HG02938 (cell line): Measurements from ENCODE around the gene CNOT4.

Source experiments
- ATAC-seq: cut with Tn5 transposase; IDR thresholded peaks from one replicate; pipeline ENCODE4 v1.9.1; 2021; ENCODE audit warnings: mild to moderate bottlenecking, moderate library complexity; ENCODE audit not compliant: unreplicated experiment

Gene CNOT4

DNA sequence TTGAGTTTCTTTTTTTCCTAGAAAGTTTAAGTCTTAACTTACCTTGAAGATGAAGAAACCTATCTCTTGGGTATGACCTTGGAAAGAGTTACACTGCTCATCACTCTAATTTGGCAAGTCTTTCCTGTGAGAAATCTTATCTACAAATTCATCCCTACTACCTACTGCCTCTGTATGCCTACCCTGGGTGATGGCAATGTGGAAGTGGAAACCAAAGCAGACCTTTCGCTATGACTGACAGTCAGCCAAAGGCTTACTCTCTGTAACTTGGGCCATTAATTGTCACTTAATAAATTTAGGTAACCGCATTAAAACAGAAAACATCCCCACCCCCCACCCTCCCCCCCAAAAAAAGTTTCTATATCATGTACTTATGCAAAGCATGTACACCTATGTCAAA is 103.9 kb downstream of the CNOT4 start:
- no peak for ATAC-seq

DNA sequence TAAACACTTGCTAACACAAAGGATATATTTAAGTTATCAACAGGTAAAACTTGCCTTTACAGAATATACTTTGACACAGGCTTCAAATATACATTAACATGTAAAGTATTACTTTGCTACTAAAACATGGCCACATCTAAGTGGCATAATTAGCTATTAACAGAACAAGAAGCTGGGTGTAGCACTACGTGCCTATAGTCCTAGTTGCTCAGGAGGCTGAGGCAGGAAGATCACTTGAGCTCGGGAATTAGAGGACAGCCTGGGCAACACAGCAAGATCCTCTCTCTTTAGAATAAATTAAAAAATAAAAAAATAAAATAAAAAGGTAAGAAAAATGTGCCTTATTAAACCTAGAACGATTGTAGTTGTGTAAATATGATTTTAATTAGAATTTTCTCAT is 106.6 kb downstream of the CNOT4 start:
- ATAC-seq: no peak

DNA sequence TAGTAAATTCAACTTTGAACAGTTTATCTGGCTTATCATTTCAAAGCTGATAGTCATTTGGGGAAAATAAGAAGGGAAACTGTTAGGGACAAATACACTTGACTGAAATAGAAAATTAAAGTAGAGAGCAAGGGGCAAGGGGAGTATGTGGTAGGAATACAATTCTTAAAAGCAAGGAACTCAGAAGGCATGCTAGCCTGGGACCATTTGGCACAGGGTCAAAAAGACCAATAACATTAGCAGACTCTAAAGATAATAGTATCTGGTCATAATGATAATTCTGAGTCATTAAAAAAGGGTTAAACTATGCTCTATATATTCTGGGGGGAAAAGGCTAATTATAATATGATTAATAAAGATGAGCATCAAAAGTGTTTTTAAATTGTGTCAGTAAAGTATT is 112.2 kb downstream of the CNOT4 start:
- no peak for ATAC-seq

DNA sequence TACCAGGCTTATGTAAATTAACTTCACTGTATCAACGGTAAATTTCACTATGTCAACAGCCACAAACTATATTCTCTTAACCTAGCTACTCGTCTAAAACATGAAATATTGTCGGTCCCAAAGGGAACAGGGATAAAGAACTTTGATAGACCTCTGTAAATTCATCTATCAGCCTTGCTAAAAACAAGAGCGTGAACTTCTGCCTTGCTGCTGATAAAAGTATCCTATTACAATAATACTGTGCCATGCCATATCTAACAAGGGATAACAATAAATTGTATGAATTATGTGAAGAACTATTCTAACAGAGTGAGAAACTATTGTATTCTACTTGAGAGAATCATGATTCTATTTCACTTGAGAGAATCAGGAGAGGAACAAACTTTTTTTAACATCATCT is 117.2 kb downstream of the CNOT4 start:
- ATAC-seq: no peak

DNA sequence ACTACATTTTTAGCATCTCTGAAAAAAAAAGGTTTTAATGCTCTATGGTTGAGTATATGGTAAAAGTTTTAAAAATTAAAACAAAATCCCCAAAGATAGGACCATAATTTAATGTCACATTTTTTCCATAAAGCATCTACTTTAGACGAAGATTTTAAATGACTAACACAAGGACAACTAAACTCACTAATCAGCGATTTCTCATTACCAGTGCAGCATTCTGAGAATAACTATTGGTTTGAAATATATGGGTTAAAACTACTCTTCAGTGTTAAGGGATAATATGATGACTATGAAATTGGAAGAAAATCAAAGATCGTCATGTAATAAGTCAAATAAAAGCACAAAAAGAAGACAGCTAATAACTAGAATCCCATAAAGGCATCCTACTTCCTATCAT is 118.4 kb downstream of the CNOT4 start:
- ATAC-seq: no peak

DNA sequence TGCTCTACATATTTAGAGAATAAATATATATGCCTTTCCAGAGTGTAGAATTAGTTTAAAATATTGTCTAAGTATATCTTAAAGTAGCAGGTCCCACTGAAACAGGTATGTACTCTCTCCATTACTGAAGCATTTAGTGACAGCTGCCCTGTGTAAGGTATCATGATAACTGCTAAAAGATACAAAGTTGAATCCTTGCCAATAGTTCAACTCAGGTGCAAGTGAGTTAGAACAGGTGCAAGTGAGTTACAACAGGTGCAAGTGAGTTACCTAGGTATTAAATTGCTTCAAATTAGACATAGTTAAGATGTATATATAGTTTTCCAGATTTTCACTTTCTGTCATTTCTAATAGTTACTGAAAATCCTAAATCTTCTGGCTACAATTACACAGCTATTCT is 119.1 kb downstream of the CNOT4 start:
- no peak for ATAC-seq

DNA sequence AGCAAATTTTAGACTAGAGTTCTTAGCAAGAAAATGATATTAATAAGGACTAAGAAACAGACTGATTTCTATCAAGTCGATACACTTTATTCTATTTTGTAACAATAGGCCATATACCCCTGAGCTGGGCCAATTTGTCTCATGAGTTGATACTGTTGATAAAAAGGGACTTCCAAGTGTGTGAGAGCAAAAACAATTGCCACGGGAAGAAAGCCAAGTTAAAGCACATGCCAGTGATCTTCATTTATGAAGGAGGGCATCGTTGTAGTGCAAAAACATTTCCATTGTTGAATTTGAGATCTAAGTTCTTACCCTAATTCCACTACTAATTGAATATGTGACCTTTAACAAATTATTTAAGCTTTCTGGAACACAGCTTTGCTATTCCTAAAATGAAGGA is 119.9 kb downstream of the CNOT4 start:
- no peak for ATAC-seq

DNA sequence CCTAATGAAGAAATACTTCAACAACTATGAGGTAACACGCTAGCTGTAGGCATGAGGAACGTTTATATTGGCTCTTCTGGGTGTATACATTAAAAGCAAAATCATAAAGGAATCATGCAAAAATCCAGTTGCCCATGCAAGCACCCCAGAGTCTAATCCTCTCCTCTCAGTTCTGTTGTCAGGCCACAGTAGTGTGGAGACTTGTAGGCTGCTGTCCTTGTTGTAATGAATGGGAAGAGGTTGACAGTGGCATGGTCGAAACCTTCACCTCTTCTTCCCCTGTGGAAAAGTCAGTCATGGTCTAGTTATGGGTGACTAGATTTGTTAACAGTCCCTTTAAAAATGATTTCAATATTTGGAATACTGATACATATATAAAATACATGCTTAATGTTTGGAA is 121.3 kb downstream of the CNOT4 start:
- no peak for ATAC-seq

DNA sequence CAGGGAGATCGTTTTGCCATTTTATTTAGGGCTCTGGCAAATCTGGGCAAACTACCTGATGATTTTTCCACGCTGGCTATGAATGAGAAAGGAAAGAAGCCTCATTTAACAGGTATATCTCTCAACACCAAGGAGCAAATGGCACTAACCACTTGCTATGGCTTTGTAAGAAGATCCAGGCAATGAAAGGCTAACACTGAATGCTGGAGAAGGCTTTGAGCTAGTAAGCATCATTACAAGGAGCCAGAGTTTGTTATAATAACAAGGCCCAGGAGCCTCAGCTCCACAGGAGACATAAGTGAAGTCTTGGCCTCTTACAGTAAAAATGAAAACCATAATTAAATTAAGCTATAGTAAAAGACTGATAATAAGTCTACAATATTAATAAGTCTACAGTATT is 123.1 kb downstream of the CNOT4 start:
- no peak for ATAC-seq

DNA sequence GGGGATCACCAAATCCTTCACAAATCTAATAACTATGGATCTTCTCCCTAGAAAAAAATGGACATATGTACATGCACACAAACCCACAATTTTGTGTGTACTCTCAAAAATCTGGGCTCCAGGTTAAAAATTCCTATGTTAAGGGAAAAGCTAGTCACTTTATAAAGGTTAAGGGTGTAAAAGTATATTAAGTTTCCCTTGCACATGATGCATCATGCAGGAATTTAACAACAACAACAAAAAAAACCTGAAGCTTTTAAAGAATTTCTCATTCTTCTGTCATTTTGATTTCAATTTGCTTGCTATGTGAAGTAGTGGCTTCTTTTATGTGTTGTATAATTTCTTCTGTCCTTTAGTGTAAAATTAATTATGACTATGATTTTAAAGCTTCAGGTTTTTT is 123.7 kb downstream of the CNOT4 start:
- no peak for ATAC-seq

DNA sequence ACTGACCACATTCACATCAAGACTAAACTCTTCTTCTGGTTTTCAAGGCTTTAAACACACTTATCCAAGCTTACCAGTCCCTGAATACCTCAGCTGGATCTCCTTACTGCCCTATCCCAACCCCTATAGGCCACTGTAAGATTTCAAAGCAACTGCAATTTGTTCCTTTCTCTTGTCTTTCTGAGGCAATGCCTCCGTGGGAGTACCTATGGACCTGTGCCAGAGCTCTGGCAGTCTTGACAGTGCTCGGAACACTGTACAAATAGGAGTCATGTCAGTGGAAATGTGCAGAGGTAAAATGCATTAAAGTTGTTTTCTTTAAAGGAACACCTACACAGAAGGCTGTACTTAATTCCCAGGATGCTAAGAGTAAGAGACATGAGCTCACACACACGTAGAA is 124.7 kb downstream of the CNOT4 start:
- no peak for ATAC-seq

DNA sequence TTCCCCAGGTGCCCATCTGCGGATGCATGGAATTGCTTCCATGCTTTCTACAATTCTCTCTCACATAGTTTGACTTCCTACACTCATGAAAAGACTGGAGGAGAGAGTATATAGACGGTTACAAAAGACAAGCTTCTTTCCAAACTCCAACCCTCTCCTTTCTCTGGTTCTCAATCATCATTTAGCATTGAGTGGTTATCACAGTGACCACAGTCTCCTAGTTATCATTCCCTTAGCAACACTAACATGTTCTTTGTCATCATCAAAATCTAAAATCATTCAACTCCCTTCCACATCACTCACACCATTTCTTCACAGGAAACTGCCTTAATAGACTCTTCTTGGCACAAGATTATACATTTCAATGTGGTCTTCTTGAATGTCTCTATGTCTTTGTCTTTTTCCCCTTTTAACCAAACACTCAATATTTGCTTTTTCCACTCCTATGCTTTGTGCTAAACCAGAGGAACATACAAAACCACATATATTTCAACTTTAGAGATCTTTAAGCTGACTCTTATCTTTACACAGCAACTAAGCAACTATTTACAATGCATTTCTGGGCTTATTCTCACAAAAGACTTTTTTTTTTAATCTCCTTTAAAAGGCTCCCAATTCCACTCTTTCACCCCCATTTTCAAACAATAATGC is 126.3 kb downstream of the CNOT4 start:
- no peak for ATAC-seq

DNA sequence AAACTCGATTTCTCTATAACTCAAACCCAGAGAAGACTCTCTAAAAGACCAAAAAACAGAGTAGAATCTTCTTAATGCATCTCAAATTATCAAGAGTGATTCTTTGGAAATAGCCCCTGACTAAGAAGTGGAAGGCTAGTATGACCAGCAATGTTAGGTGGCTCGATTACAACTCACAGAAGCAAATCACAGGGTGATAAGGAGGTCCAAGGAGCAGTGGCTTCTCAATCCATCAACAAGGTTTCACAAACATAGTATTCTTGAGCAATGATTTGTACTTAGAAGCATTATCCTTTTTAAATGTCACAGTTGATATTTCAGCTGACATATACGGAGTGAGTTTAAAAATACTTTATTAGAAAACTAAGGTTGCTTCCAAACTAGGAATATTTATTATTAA is 127.7 kb downstream of the CNOT4 start:
- ATAC-seq: no peak

DNA sequence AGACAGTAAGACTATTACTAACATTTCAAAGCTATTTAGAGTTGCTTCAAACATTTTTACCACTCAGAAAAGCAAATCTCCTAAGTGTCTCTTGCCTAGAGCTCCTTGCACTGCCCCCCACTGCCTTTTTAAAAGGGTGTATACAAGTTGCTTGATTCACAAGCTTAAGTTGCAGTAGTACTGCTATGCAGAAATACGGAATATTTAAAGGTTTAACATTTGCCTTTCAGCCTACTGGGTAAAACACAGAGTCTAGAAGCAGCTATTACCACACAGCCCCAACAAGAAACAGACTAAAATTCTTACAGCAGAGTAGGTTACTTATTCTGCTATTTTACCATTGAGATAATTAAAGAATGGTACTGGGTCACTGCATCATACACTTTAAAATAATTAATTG is 128.5 kb downstream of the CNOT4 start:
- ATAC-seq: no peak

DNA sequence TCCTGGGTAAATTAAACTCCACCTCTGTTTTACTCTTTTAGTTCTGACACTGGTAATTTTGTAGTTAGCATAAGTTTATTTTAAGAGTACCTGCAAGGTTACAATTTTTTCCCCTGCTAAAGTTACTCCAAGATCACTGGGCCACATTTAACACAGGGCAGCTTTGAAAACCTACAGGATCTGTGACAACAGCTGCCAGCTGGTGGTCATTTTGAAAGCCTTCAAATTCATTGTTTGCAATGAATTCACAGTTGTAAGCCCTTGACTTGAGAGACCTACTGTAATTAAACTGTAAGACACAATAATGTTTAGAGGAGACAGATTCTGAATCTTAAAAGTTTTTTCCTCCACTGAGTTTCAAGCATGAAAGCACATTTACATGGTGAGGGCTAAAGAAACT is 129.6 kb downstream of the CNOT4 start:
- ATAC-seq: no peak

DNA sequence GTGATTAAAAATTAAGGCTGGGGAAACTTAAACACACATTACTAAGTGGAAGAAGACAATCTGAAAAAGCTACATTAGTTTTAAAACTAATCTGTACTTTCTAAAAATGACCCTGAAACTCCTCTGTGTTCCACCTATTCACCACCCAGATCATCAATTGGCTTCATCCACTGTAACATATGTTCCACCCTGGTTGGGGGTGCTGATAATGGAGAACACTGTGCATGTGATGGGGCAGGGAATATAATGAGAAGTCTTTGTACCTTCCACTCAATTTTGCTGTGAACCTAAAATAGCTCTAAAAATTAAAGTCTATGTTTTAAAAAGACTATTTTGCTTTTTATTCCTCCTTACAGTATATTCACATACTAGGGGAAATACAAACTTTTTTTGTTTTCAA is 132.7 kb downstream of the CNOT4 start:
- ATAC-seq: no peak

DNA sequence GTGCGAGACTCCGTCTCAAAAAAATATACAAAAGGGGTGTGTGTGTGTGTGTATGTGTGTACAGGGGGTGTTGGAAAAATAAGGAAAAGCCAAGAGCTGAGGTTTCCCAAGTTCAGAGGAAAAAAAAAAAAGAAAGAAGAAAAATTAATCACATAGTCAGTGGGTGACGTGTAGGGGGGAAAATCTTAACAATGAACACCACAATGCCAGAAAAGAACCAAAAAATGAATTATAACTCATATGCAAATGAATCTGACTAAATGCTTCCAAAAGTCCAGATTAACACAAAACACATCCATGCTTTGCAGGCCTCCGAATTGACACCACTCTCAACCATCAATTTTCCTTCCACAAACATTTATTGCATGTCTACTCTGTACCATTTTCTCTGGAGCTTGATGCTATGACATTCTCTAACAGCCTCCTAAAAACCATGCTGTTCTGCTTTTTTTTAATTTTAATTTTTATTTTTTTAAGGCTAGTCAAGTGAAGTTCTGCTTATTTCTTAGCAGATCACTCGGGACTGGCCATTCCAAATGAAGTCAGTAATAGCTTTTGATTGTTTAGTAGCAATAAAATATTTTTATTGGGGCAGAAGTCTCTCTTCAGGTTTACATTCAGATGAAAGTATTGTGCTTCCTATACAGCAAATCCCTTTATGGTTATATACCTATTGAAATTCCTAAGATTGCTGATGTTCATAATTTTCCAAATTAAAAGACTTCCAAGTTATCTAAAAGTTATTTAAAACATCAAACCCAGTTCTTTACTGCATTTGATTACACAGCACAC is 133.8 kb downstream of the CNOT4 start:
- no peak for ATAC-seq

DNA sequence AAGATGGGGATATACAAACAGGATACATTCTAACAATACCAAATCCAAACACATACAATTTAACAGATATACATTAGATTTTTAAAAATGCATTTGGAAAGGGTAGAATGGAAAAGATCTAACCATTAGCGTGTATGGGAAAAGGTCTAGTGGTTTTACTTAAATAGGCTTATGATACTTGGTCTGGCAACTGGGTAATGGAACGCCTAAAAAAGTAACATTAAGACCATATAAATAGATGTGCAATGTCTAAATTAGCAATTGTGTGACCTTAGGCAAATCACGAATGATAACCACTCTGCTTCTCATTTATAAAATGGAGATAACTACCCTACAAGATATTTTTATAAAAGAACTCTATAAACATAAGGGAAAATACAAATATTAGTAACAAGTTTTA is 135.2 kb downstream of the CNOT4 start:
- no peak for ATAC-seq

DNA sequence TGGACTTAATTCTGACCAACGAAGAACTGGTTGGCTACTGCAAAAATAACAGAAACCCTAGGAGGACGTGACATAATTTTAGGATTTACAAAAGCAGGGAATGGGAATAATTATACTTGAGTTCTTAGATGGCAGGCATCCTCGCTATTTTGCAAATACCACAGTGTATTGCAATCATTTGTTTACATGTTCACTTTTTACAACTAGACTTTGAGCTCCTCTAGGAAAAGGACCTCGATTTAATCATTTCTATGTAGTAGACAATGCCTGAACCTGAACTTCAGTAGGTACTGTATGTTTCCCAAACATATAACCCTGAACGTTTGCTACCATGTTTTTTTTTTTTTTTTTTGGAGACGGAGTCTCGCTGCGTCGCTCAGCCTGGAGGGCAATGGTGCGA is 137.7 kb downstream of the CNOT4 start:
- no peak for ATAC-seq

DNA sequence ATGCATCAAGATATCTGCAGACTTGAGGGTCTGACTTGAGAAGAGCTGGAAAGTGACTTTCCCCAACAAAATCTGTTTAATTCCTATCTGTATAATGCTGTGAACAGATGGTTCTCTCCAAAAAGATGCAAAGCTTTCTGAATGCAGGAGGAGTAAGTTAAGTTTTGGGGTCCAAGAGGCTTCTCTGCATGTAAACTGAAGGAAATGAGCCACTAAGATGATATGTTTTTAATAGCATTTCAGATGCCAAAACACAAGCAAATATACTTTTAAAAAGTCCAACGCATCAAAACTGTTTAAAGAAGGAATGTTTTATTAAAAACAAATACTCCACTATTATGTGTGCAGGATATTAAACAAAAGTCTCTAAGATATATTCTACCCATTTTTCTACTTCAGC is 139.2 kb downstream of the CNOT4 start:
- no peak for ATAC-seq

DNA sequence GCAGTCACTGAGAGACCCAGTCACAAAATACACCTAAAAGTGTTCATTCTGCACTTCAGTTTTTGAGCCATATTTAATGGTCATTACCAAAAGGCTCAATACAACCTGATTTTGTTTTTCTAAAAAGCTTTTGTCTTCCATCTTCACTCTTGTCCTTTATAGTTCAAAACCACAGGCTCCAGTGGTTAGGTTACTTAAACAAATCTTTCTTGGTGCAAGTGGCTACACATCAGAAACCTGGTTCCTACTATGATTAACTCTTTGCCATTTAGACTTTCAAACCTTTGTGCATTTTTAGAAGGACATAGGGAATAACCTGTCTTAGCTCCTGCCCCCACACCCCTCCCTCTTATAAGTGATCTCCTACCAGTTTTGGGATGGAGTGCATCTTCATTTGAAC is 140.5 kb downstream of the CNOT4 start:
- no peak for ATAC-seq

DNA sequence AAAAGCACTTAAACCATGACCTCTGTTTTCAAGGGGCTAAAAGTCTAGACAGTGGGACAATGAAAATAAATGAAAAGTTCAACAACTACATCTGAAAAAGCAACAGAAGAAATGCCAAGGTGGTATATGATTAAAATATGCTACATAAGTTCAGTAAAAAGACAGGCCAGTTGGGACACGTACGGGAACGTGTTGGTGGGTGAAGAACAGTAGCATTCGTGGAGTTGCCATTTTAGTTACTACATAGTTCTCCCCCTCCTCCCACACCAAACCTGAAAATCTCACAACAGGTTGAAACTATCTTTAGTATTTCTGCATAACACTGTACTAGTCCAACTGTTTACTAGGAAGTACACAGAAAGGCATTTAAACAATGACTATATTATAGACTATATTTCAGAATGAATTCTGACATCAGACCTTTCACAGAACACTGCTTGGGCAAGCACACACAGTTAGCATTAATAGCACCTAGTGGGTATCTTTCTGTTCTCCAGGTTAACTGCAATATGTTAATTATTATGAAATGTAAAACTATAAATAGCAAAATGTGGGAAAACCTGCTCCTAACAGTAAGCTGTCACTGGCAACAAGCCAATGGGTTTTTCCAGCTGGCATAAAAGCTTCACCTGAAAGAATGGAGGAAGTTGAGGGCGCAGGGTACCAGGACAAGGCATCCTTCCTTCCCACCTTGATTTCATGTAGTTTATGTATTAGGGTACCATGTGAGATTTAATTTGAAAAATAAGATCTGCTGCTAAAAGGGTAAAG is 141.3 kb downstream of the CNOT4 start:
- no peak for ATAC-seq
